ENCODE results near the gene CRACR2A. TPM values are rescaled to one million over a fixed set of nuclear protein-coding genes. Genes with fewer than 3 reads are reported as not detected.

Gene CRACR2A
- total and polyA plus RNA-seq, 9 of the 15 experiments (the other 6 are each of a cell fraction or from before 2014, with no cell fraction given): 2.1 to 15.1 (median 10.4) TPM

- TF ChIP-seq ZNF407 (IDR thresholded peaks at IDR 0.05; ENCODE audit: low read depth) (no peak), ZNF398 (CRISPR knock-in tag; IDR thresholded peaks at IDR 0.05) (no peak), ZNF239 (CRISPR knock-in tag; IDR thresholded peaks at IDR 0.05) (no peak), CBX1 (IDR thresholded peaks at IDR 0.05; ENCODE audit: low read depth) (no peak)
Observed at GRCh38 chr12:3681595-3682061, 71.3 kb downstream of the CRACR2A start (continued).

Measured in K562 (cell line).